Right forelimb (tissue), 1 donor: ENCODE measurements around the gene FBLN2.

Experiments
- DNase-seq: peaks from one replicate; pipeline ENCODE4 v3.0.0-alpha.2; 2018

Gene FBLN2

DNA sequence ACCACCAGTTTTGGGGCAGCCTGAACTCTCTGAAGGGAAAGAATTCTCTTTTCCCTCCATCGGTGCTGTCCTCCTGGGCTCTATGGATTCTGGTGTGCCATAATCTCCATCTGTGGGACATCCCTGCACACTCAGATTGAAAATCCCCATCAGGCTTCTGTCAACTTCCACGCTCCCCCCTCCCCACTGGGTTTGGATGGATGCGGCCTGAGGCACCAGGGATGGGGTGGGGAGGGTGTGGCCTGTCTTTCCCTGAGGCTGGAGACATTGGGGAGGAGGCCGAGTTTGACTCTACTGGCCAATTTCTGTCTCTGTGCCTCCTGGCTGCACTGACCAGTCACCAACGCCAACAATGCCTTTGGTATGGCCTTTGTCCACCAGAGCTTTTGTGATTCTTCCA lies 16.3 kb upstream of the FBLN2 start:
- no peak for DNase-seq

DNA sequence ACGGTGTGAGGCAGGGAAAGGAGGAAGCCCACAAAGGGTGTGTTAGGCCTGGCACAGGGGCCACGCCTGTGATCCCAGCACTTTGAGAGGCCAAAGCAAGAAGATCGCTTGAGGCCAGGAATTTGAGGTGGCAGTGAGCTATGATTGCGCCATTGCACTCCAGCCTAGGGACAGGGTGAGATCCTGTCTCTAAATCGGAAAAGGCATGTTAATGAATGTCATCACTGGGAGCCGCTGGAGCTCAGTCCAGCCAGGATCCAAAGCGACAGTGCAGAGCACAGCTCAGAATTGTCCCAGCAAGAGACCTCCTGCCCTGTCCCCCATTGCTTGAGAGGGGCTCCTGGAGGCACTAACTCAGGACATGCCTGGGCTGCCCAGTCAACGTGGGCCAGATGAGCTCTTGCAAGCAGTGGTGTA lies 15.0 kb upstream of the FBLN2 start:
- DNase-seq, result no peak

DNA sequence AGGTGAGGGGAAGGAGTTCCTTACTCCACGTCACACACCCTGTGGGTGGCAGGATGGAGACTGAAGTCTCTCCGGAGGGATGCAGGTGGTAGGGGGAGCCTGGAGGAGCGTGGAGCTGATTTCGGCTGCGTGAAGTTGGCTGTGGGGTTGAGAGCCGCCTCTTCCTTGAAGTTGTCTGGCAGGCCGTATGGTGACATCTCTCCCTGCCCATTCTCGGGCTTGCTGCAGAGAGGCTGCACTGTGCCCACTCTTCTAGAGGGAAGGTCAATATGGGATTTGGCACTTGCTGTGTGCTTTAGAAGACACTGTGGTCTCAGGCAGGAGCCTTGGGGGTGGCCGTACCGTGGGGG lies 13.4 kb upstream of the FBLN2 start:
- no peak for DNase-seq

DNA sequence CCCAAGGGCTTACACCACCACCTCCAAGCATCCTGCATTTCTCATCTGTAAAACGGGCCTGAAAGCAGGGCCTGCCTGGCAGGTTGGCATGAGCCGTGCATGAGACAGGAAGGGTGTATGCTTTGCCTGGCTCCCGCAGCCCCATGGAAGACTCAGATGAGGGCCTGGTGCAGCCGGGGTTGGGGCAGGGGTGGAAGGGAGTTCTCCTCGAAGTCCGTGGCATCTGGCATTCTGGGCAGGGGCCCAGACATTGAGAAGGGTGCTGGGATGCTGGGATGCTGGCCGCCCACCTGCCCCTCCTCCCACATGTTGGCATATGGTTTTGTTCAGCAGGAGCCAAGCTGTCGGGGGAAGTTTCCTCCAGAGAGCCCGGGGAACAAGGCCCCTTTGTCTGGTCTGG lies 13.0 kb upstream of the FBLN2 start:
- DNase-seq, result no peak

DNA sequence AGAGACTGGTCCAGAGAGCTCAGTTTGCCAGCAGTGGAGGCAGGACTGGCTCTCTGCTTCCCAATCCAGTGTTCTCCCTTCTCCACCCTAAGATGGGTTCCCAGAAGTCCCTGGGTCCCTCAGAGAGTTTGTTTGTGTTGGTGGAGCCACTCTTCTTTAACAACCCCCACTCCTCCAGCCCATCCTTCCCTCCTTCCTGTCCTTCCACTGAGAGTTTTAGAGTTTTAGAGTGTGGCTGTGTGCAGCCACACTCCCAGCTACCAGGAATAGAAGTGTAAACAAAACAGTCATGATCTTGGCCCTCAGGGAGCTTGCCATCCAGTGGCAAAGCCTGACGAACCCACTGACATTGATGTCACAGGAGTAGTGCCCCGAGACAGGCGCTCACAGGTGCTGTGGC lies 12.5 kb upstream of the FBLN2 start:
- DNase-seq, result no peak

DNA sequence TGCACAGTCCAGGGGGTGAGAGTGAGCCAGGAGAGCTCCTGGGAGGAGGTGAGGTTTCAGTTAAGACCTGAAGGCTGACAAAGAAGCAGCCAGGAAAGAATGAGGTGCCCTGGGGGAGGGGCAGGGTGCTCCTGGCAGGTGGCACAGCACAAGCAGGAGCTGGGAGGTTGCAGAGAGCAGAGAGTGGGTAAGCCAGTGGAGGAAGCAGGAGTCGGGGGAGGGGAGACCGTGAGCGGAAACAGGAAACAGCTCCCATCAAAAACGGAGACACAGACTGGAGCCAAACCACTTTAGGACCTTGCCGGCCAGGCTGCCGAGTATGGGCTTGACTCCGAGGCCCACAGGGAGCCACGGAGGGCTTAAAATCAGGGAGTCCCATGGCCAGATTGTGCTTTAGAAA lies 12.1 kb upstream of the FBLN2 start:
- DNase-seq, result no peak

DNA sequence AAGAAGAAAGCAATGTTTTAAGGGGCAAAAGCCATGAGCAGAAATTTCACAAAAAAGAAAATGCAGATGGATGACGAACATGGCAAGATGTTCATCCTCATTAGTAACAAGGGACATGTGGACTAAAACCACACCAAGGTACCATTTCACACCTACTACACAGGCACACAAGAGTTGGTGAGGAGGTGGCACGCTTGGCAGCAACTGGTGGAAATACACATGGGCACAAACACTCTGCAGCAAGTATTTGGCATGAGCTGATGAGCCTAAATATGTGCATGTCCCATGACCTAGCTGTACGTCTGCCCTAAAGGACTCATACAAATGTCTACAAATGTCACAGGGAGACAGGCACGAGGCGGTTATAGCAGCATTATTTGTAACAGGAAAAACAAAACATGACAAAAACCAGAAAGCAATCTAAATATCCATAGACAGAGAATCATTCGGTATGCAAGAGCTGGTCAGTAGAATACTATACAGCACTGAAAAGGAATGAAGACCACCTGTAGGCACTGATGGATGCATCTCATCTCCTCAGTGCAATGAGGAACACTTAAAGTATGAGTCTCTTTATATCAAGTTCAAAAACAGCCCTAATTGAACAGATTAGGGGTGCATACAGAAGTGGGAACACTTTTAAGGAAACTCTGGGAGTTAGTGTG lies 11.5 kb upstream of the FBLN2 start:
- no peak for DNase-seq

DNA sequence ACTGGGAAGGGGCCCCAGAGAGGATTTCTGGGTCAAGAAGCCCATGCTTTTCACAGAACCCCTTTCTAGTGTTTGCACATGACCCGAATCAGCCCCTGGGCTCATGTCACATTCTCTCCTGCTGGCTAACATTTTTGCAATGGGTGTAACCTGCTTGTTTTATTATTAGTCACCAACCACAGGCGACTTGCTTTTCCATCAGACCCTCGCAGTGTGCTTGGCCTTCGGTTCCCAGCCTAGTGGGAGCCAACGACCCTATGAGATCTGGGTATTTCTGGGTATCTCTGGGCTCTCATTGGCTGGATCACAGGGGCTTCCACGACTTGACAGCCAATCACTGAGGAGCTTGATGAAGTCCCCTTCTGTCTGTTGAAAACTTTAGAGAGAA lies 11.0 kb upstream of the FBLN2 start:
- no peak for DNase-seq

DNA sequence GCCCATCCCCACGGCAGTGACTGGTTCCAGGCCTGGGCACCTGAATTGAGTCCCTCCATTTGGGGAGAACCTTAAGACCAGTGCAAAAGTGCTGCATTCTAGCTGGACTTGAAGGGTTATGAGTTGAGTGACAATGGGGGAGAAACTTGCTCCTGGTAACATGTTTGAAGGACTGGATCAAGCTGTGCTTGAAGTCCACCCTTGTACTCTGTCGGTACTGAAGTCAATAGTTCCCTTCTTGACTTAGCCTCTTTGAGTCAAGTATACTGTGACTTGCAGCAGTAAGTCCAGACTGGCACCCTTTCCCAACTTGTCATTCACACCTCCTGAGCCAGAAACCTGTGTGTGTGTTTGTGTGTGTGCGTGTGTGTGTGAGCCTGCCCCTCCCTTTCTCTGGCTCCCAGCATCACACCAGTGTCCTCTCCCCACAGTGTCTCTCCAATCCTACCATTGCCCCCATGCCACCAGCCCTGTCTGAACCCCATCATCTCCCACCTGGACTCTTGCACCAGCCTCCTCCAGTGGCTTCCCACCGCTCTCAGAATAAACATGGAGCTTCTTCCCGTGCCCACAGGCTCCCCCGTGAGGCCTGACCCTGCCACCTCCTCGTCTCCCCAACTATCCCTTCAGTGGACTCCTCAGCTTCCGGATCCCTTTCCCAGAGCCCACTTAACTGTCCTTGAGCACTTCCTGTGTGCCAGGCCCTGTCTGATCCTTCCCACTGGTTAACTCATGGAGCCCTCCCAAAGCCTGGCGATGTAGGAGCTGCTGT lies 10.2 kb upstream of the FBLN2 start:
- no peak for DNase-seq

DNA sequence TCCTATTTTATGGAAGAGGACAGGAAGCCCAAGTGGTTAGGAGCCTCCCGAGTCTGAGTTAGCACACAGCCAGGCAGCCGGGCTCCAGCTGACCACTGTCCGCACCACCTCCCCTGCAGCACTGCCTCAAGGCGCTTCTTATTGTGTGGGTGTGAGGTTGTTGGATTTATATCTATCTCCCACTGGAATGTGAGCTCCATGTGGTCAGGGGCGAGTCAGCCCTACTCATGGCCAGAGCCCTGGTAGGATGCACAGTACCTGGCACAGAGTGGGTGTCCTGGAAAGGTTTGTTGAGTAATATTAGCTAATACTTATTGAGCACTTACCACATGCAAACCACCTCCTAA lies 9.7 kb upstream of the FBLN2 start:
- DNase-seq, result no peak

DNA sequence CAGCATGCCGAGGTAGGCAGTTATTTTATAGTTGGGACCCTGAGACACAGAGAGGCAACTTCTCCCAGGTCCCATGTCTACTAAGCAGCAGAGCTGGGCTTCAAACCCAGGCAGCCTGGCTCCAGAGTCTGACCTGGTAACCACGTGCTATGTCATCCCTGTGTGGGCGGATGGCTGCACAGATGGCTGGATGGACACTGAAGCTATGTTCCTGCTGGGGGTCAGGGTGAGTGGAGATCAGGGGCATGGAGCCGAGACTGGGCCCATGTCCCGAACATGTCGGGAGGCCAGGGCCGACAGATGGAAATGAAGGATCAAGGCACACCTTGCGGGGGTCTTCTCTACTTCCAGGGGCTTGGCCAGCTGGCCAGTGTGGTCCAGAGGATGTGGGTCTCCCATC lies 9.3 kb upstream of the FBLN2 start:
- DNase-seq, result no peak

DNA sequence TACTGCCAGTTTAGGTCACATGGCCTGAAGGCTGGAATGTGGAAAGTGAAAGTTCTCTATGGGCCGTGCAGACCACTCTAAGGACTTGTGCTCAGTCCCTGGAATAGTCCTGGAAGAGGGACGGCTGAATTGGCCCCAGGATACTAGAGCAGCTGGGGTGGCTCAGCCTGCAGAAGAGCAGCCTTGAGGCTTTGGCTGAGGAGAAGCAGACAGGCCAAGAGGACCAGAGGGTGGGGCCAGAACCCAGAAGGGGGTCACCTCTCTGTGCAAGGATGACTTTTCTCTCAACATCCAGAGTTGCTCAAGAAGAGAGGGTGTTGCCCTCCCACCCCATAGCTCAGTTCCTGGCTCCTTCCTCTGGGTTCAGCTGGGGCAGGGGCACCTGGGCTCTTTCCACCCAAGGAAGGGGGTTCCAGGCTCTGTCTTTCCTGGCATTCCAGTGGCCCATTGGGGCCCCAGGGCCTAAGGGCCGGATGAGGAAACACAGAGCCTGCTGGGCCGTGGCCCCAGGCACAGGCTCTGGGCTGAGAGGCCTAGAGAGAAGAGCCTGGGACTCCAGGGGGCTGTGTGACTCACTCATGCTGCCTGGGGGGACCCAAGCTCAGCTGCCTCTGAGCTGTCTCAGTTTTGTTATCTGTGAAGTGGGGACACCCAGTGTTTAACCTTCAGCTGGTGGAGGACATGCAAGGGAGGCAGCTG lies 8.5 kb upstream of the FBLN2 start:
- DNase-seq, result no peak

DNA sequence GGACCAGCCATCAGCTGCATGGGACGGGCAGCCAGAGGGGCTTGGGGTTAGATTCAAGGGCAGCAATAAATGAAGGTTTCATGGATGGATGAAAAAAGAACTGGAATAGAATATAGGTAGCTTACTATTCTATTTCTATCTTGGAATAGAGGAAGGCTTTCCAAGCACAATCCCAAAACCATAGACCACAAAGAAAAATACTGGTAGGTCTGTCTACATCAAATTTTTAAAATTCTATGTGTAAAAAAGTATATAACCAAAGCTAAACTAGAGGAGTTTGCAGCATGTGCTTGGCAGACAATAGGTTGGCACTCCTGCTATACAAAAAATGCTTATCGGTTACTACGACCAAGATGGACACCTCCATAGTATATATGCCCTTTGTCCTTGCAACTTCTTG lies 7.2 kb upstream of the FBLN2 start:
- no peak for DNase-seq

DNA sequence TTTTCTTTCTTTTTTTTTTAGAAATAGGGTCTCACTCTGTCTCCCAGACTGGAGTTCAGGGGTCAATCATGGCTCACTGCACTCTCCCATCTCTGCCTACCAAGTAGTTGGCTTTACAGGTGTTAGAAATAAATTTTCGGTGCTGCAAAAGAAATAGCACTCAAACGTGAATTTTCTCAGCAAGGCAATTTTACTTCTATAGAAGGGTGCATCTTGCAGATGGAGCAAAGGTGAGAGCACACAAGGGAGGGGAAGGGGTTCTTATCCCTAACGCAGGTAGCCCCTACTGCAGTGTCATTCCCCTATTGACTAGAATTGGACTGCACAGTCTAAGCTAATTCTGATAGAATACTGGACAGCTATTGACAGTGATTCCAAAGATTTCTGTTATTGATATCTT lies 6.8 kb upstream of the FBLN2 start:
- DNase-seq, result no peak

DNA sequence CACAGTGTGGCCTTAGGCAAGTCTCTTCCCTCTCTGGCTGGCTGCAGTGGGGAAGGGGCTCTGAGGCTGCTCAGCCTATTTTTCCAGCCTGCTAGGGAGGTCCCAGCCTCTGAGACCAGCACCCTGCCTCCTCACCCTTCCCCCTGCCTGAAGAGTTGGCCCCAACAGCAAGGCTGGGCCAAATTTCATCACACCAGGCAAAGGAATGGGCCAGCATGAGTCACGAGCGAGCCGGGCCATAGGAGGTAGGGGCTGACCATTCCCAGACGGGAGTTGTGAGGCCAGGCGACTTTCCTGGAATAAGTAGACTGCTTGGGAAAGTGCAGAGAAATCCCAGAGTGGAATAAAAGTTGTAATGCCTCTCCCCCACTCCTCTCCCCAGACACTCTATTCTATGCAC lies 5.7 kb upstream of the FBLN2 start:
- no peak for DNase-seq

DNA sequence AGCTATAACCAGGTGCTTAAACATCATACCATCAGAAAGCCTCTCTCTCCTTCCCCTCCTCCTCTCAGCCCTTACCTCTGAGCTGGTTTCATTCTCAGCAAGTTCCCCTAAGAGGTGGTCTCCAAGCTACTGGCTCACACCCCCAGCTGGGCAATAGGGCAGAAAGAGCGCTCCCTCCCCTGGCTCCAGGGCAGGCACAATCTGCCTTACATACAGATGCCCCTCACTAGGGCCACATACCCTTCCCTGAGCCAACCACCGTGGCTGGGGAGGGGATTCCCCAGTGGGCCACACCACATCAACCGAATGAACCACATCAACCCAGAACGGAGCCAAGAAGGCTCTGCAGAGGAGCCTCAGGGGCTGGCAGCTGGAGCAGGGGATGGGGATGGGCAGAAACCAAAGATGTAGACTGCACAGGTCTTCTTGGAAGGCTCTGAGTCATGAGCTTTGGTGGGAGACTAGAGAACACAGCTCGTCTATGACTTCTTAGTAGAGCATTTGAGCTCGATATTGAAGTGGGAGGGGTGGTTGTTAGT lies 4.6 kb upstream of the FBLN2 start:
- DNase-seq, result no peak

DNA sequence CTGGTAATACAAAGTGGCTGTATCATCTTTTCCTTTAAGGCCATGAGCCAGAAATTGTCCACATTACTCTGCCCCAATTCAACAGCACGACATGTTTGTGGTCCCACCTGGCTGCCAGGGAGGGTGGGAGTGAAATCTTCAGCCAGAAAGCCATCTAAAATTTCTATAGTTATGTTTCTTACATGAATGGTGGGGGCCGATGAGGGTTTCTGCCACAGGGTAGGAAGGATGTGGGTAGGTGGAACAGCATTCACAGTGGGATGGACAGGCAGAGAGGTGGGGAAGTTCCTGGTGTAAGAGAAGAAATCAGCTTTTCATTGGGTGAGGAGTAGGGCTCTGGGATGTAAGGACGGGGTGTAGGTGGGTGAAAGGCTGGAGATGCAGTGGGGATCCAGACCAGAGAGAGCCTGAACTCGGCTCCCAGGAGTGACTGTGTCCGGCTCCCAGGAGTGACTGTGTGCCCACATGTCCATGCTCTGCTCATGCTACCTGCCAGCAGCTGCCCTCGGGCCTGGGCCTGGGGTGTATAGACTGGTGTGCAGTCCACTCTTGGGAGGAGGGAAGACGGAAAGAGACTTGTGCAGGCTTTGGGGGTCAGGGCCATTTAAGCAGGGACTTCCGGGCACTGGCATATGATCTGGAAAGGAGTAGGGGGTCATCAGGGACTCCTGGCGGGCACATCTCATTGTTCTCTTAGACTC lies 3.8 kb upstream of the FBLN2 start:
- DNase-seq, result no peak

DNA sequence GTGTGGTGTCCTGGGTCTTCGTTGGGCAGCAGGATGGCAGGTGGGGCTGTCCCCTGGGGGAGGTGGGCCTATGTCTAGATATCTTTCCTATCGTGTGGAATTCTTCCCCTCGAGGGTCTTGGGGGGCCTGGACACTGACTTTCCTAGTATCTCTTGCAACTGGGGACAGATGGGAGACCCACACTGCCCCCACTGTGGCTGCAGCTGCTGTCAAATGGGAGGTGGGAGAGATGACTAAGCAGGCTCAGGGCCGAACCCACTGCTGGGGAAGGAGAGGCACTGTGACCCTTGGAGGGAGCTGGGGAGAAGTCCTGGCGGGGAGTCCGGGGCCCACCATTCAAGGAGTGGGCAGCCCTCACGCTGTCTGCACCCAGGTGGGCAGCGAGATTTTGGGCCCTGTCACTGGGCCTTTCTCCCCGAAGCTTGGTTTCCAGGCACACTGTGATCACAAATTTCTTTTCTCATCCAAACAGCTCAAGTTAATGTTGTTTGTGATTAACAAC lies 2.9 kb upstream of the FBLN2 start:
- DNase-seq, result no peak

DNA sequence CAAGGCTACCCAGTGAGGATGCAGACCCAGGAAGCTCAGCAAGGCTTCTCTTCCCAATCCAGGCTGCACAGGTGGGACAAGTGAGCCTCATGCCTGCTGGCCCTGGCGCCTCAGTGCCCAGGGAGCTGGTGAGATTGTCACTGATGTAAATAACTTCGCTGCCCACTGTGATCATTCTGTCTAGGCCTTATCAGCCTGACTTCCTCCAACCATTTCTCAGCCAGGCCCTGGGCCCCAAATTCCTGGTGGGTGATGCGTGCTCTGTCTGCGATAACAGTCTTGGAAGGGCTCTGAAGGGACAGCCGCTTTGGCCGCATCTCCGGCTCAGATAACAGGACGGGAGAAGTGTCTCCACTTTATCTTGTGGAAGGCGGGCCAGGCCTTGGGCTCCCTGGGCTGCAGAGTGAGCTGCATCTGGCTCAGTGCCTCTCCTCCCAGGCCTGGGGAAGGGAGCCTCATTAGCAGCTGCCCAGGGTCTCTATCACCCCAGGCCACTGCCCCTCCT lies 2.2 kb upstream of the FBLN2 start:
- DNase-seq, result no peak

DNA sequence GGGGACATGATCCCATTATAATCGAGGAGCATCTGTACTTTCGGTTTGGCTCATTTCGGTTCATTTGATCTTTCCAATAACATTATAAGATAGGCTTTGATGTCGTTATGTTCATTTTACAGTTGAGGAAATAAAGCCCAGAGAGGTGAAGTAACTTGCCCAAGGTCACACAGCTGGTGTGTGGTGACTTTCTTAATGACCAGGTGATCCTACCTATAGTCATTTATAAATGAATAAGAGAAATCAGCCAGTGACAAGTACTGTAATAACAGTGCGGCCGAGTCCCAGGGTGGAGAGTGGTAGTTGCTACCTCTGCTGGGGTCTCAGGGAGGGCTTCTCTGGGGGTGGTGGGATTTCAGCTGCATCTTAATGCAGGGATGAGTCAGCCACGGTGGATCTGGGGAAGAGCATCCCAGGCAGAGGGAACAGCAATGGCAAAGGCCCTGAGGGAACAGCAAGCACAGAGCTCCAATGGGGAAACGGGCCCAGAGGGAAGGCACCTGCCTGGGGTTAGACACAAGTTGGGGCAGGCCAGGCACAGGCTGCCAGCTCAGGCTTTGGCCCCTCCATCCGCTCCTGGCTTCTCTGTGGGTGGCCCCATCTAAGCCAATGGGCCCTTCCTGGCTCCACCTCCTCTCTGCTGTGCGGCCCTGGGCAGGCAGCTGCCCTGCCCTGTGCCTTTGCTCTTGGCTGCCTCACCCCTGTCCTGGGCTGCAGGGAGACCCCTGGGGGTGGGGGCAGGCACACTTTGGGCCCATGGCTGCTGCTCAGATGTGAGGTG lies 1.1 kb upstream of the FBLN2 start:
- DNase-seq, result no peak

DNA sequence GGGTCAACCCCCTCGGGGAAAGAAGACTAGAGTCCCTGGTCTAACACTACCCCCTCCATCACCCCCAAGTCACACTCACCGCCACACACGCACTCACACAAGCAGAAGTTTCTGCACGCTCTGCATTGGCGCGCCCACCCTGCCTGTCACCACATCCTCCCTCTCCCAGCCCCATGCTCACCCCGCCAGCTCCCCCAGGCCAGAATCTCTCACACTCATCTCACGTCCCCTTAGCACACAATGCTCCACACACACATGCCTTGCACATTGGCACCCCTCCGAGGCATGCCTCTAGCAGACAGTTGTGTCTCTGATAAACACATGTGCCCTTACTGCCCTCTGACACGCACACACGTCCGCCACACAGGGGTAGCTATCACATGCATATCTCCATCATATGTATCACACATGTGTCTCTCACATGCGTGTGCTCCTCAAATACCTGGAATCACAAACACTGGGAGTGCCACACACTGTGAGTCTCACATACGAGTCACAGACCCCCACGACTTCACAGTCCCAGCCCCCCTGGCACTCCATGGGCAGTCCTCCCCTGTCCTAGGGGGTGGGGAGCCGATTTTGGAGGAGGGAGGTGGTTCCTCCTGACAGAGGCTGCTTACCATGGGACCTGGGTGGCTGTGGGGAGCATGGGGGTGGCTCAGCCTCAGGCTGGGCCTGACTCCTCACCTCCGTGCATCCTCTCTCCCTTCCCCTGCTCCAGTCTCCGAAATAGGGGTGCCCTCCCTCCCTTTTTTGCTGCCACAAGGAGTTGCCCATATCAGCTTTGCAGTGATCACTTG lies 898 bp downstream of the FBLN2 start:
- no peak for DNase-seq

DNA sequence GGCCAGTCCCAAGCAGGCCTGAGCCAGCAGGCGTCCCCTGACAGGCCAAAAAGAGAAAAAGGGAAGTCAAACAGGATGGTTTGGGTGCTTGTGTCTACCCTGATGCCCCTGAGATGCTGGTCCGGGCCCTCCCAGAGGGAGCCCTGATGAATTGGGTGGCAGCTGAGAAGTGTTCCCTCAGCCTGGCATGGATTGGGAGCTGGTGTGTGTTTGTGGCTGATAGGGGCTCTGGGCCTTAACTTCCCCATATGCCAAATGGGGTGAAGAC lies 1.4 kb downstream of the FBLN2 start:
- DNase-seq, result no peak
